Midbrain (tissue), 1 donor: ENCODE data around the gene ZFP69.
"Not testable (repeated sequence)": the region's sequence is repeated elsewhere in the genome, so short reads cannot be mapped to it uniquely, and the experiment has no call there.

Experiments
- DNase-seq: peaks from one replicate; lab custom pipeline; 2025; lab: John Stamatoyannopoulos, UW

Gene ZFP69

DNA sequence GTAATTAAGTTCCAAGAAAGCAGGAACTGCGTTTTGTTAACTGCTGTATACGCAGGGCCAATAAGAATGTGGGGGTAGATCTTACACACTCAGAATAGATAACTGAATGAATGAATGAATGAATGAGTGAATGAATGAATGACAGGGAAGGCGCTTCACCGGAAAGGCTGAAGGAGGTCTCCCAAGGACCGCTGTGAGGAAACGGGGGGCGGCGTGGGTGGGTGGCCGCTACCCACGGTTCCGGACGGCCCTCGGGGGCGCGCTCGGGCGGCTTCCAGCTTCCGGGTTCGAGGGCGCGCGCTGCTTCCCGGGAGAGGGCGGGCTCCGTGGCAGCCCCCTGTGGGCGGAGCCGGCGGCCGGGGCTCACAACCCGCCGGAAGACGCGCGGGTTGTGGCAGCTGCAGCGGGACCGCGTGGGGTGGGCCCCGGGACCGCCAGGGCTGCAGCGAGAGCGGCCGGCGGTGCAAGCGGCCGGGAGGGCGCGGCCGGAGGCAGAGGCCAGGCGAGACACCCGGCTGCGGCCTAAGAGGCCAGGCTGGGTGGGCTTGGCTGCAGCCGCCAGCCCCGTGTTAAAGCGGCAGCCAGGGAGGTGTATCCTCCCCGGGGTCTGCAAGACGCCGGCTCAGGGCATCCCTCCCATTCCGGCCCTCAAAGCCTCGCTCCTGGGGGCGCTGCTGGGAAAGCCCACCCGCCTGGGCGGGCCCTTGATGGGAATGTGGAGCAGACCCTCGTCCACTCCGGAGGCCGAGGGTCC lies at the start of gene ZFP69:
TSS of gene ZFP69 (plus strand) at position 367 of the 754 bp plus-strand sequence. CDS start 2,072 bp downstream, outside the sequence.
- DNase-seq: peak; percentile 41

DNA sequence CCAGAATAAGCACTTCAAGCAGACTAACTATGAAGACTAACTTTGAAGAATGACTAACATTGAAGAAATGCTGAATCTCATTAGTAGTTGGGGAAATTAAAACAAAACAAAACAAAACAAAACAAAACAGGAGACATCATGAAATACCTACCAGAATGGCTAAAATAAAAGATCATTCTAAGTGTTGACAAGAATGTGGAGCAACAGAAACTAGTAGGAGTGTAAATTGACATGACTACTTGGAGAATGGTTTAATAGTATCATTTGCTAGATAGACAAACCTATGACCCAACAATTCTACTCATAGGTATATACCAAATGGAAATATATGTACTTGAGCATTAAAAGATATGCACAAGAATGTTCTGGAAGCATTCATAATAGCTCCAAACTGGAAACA lies 45.7 kb upstream of the ZFP69 start:
- no peak for DNase-seq

- DNase-seq: no peak
Measured at GRCh38 chr1:40432644-40433390, 44.3 kb upstream of the ZFP69 start.

DNA sequence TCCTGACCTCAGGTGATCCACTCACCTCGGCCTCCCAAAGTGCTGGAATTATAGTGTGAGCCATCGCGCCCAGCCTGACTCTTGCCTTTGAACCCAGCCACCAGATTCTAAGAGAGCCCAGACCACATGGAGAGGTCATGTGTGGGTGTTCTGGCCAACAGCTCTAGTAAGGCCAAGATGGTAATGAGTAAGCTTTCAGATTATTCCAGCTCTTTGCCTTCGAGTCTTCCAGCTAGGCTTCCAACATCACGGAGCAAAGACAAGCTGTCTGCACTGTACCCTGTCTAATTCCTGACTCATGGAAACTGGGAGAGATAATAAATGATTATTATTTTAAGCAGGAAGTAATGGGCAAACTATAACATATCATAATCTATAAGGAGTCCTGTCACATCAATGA lies 41.6 kb upstream of the ZFP69 start:
- DNase-seq: no peak

GRCh38 chr1:40435876-40436275 lies 41.2 kb upstream of the ZFP69 start:
- DNase-seq: no peak

DNA sequence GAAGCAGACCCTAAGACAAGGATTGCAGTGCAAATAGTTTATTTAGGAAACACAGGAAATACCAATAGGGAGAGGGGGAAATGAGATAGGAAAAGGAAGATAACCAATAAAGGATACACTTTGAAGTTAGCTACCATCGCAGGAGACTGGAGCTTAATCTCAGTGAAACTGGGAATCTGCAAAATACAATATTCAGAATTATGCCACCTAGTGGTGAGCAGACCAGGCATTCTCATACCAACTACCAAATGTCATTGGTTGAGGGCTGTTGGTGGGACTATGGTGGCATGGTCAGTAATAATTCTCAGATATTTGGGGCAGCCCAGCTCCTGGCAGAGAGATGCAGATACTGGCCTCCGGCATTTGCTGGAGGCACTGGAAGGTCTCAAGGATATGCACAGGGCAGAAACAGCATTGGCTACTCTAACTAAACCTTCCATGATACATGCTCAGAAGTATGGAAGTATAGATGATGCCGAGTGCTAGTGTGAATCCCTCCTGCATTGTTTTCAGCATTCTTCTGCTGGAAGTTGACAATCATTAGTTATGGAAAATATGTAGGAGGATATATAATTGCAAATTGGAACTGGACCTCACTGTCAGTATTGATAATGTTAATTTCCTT lies 38.6 kb upstream of the ZFP69 start:
- DNase-seq: peak; percentile 49

- DNase-seq: no peak
Measured at GRCh38 chr1:40439247-40439646, 37.8 kb upstream of the ZFP69 start.

DNA sequence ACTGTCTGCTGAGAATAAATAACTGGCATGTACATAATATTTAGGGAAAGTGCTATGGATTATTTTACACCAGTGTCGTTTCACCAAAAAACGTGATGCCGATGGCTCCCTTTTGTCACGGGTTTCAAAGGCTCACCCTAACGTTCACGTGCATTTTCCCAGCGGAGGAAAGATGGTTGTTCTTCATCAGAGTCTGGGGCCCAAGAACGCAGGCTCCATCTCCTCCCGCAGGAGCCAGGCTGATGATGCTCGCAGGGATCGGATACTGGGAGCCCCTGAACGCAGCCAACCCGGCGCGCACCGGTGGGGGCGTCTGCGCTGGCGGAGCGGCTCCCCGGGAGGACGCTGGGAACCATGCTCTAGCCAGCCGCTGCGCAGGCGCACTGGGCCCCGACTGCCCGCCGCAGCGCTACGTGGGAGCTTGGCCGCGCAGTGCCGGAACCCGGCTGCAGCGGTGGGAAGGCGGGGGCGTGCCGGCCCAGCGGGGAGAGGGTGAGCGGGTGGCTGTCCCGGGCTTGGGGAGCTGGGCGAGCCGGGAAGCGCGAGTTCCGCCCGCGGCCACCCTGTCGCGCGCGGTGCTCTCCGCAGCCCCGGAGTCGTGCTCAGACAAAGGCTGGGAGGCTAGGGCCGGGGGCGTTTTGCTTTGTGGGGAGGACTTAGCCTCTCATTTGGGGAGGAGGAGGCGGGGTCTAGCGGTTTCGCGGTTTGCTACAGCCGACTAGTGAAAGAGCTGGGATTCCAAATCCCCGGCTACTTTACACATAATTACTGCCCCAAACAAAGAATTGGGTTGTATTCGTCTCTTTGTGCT lies 27.2 kb upstream of the ZFP69 start, which contains the start of gene ZFP69B:
TSS of gene ZFP69B (plus strand) at position 793 of the 811 bp plus-strand sequence. CDS start 486 bp downstream, outside the sequence.
- peak; percentile 94 for DNase-seq

- DNase-seq: peak; percentile 27
Measured at GRCh38 chr1:40450495-40451237, 26.4 kb upstream of the ZFP69 start.

DNA sequence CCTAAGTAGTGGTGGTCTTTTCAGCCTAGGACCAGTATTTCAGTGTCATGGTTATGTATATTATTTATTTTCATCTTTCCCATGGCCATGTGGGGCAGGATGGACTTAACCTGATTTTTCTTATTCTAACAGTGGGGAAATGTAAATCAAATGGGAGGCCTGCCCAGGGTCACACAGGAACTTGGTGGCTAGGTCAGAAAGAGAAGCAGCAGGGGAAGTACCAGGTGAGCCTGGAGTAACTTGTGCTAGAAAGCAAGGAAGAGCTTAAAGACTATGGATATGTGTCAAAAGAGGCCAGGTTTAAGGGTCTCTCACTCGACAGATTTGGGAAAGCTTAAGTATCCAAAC lies 25.9 kb upstream of the ZFP69 start:
- DNase-seq: no peak

DNA sequence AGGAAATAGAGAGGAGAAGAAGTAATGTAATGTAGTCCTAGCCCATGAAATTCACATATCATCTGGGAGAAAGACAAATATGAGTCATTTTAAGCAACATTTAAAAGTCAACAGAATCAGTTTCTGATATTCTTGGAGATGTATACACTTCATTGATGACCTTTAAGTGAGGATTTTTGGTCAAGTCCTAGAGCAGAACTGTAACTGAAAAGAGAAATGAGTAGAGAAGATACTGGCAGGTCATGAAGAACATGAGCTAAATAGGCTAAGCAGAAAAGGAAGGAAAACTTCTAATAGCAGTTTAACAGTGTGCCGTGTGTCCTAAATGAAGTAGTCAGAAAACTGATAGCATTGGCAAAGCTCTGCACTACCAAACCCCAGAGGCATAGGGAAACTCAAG lies 22.2 kb upstream of the ZFP69 start:
- no peak for DNase-seq

DNA sequence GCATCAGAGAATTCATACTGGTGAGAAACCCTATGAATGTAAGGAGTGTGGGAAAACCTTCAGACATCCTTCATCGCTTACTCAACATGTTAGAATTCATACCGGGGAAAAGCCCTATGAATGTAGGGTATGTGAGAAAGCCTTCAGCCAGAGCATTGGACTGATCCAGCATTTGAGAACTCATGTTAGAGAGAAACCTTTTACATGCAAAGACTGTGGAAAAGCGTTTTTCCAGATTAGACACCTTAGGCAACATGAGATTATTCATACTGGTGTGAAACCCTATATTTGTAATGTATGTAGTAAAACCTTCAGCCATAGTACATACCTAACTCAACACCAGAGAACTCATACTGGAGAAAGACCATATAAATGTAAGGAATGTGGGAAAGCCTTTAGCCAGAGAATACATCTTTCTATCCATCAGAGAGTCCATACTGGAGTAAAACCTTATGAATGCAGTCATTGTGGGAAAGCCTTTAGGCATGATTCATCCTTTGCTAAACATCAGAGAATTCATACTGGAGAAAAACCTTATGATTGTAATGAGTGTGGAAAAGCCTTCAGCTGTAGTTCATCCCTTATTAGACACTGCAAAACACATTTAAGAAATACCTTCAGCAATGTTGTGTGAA lies 14.0 kb upstream of the ZFP69 start:
- no peak for DNase-seq

- DNase-seq: no peak
Measured at GRCh38 chr1:40469327-40469726, 7.8 kb upstream of the ZFP69 start.

GRCh38 chr1:40475268-40475667 lies 1.8 kb upstream of the ZFP69 start:
- no peak for DNase-seq

- DNase-seq: peak; percentile 7
Measured at GRCh38 chr1:40477678-40478053, 576 bp downstream of the ZFP69 start.

DNA sequence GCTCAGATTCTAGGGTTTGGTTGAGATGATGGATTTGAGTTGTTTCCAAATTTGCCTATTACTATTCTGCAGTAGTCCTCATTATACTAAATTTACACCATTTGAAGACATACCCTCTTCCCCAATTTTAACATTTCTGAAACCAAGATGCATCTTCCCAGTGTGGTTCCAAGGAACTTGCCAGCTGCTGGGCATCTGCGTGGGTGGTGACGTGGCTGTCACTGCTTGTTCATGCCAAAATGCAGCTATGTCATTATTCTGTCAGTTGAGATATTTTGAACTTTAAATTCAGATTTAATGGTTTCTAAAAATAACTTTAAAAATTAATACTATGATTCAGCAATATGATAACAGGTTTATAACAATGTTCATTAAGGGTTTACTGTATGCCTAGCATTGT lies 1.2 kb downstream of the ZFP69 start:
- no peak for DNase-seq

DNA sequence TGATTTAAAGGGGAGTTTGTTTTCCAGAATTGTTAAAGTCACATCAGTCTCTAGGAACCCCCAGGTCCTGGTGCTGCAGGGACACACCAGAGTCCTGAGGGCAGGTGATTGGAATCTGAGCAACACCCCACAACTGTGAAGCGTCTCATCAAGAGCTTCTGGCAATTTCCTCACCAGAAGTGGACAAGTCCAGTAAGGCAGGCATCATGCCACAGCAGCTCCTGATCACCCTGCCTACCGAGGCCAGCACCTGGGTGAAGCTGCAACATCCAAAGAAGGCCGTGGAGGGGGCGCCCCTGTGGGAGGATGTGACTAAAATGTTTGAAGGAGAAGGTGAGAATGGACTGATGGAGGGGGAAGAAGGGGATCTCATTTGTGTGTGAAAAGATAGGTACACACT lies 2.1 kb downstream of the ZFP69 start:
- DNase-seq: no peak

DNA sequence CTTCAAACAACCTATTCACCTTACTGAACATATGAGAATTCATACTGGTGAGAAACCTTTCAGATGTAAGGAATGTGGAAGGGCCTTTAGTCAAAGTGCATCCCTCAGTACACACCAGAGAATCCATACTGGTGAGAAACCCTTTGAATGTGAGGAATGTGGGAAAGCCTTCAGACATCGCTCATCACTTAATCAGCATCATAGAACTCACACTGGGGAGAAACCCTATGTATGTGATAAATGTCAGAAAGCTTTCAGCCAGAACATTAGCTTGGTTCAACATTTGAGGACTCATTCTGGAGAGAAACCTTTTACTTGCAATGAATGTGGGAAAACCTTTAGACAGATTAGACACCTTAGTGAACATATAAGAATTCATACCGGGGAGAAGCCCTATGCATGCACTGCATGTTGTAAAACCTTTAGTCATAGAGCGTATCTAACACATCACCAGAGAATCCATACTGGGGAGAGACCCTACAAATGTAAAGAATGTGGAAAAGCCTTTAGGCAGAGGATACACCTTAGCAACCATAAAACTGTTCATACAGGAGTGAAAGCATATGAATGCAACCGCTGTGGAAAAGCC lies 18.3 kb downstream of the ZFP69 start:
- DNase-seq: no peak

GRCh38 chr1:40502651-40503050 lies 25.6 kb downstream of the ZFP69 start:
- DNase-seq: not testable (repeated sequence)

DNA sequence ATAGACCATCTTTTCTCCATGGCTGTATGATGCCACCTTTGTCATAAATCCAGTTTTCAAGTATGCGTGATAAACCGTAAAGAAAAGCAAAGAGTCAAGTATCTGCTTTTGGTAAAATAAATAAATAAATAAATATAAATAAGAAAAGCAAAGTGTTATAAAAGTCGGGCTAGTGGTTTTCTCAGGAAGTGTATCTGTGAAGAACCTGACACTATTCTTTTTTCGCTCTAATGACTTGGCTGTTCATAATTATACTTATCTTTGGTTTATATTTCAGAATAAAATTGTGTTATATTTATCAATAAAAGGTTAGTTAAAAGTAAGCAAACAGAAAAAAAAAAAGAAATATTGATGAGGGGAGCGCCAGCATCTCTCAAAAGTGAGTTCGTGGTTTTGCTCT lies 30.9 kb downstream of the ZFP69 start:
- DNase-seq: no peak
